CD8-positive, alpha-beta memory T cell (primary cell): ENCODE results near the gene PDHB. TPM values are rescaled to one million over a fixed set of nuclear protein-coding genes. Genes with fewer than 3 reads are reported as not detected.

ENCODE experiments used
- CTCF ChIA-PET: fragments of 350-600 bp; sonication (Branson Sonifier 250); formaldehyde crosslinking; loops from one replicate; lab custom pipeline; 2021; ENCODE audit warnings: antibody characterized with exemption; lab: Charles Lee
- POLR2A ChIA-PET: fragments of 350-600 bp; sonication (Branson Sonifier 250); formaldehyde crosslinking; loops from one replicate; lab custom pipeline; 2021; ENCODE audit warnings: antibody characterized with exemption; lab: Charles Lee
- DNase-seq, 5 donors: peaks; one replicate each; pipeline versions ENCODE4 v3.0.0 to v3.0.0-alpha.2; 2020 to 2022; ENCODE audit warnings: mixed read lengths in 1 of 5
- H3K27ac ChIP-seq: one replicate; pipeline ENCODE4 v1.7.0; 2013; ENCODE audit warnings: low read depth, mild to moderate bottlenecking, low read length, moderate library complexity
- H3K27me3 ChIP-seq: 2 replicates; pipeline ENCODE4 v1.7.0; 2013; ENCODE audit warnings: low read length, mild to moderate bottlenecking; ENCODE audit not compliant: insufficient read depth, poor library complexity, severe bottlenecking
- H3K36me3 ChIP-seq: 2 replicates; pipeline ENCODE4 v1.7.0; 2013; ENCODE audit warnings: mild to moderate bottlenecking, low read length, moderate library complexity; ENCODE audit not compliant: insufficient read depth
- H3K4me1 ChIP-seq: 2 replicates; pipeline ENCODE4 v1.7.0; 2013; ENCODE audit warnings: mild to moderate bottlenecking, low read length, moderate library complexity; ENCODE audit not compliant: insufficient read depth
- H3K4me3 ChIP-seq: 2 replicates; pipeline ENCODE4 v1.7.0; 2013; ENCODE audit warnings: mild to moderate bottlenecking, low read length
- H3K9me3 ChIP-seq: 2 replicates; pipeline ENCODE4 v1.7.0; 2013; ENCODE audit warnings: mild to moderate bottlenecking, low read length
- H3K27ac Mint-ChIP-seq, 8 donors: one replicate each; pipeline ENCODE4 v1.8.0; 2020 to 2021; ENCODE audit warnings: mixed read lengths in 8 of 8, mild to moderate bottlenecking in 6 of 8, inconsistent platforms in 3 of 8, moderate library complexity in 3 of 8
- H3K27me3 Mint-ChIP-seq, 2 donors: one replicate each; pipeline ENCODE4 v1.8.0; 2020 to 2021; ENCODE audit warnings: mixed read lengths in 2 of 2, mild to moderate bottlenecking in 1 of 2, moderate library complexity in 1 of 2
- H3K36me3 Mint-ChIP-seq, 3 donors: one replicate each; pipeline ENCODE4 v1.8.0; 2020 to 2021; ENCODE audit warnings: mixed read lengths in 3 of 3, inconsistent platforms in 1 of 3, mild to moderate bottlenecking in 1 of 3
- H3K4me1 Mint-ChIP-seq, 3 donors: one replicate each; pipeline ENCODE4 v1.8.0; 2020 to 2021; ENCODE audit warnings: mixed read lengths in 3 of 3, inconsistent platforms in 1 of 3, mild to moderate bottlenecking in 1 of 3
- H3K4me3 Mint-ChIP-seq, 7 donors: one replicate each; pipeline ENCODE4 v1.8.0; 2020 to 2021; ENCODE audit warnings: mixed read lengths in 7 of 7, mild to moderate bottlenecking in 6 of 7, moderate library complexity in 4 of 7, inconsistent platforms in 2 of 7
- H3K9me3 Mint-ChIP-seq, 5 donors: one replicate each; pipeline ENCODE4 v1.8.0; 2020 to 2022; ENCODE audit warnings: mixed read lengths in 5 of 5, mild to moderate bottlenecking in 3 of 5, moderate library complexity in 2 of 5, inconsistent platforms in 1 of 5
- polyA plus RNA-seq: library from polyadenylated mRNA; unstranded; fragments of 300-500 nt; fragmentation: Illumina TruSeq; gene quantifications from one replicate; pipeline ENCODE4 v1.2.3, GENCODE V29; 2021
- total RNA-seq, 2 experiments: library from RNA; stranded (reverse); gene quantifications; one replicate each; pipeline ENCODE4 v1.2.3, GENCODE V29; 2021

Gene PDHB
- total and polyA plus RNA-seq, 3 experiments from 2014 or later: 64.2 to 91.2 (median 64.8) TPM

DNA sequence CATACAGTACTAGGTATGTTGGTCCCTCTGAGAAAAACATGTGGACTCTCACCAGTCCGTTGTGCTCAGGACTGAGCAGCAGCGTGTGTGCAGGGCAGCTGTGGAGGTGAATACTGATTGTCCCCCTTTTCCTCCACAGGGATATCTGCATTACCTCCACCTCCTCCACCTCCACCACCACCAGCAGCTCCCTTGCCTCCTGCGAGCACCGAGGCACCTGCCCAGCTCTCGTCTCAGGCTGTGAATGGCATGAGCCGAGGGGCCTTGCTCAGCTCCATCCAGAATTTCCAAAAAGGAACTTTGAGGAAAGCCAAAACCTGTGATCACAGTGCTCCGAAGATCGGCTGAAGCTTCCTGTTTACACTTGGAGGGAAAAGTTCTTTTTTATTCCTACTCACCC is 9.0 kb downstream of the PDHB start:
- ChIA-PET CTCF (interaction anchor here (1.2 to 1.6 kb wide), 2 partner anchors 9 to 118 kb away, joined by 4 to 5 read pairs; partner anchors contain the start of genes HTD2 and RPP14), POLR2A (interaction anchor here (0.8 kb wide), 1 partner anchor 629 kb away, joined by 3 read pairs; no protein-coding TSS in a partner anchor)
- Mint-ChIP-seq H3K4me1 (peaks cover 0 to 4% (median 4%) of the 10 kb centered on the region in 3 donors), H3K36me3 (peaks cover 0 to 66% (median 15%) of the 10 kb centered on the region in 3 donors), H3K27ac (peak overlapping the region in 4 of 8 donors; percentile 58 to 87 (median 66)), H3K4me3 (no peak overlapping the region), H3K9me3 (no peaks in the 10 kb centered on the region), H3K27me3 (no peaks in the 10 kb centered on the region)
- H3K36me3 ChIP-seq: peaks cover 31% of the 10 kb centered on the region
- H3K4me3 ChIP-seq: no peak overlapping the region
- H3K27ac ChIP-seq: no peak overlapping the region
- H3K9me3 ChIP-seq: no peaks in the 10 kb centered on the region
- no peaks in the 10 kb centered on the region for H3K4me1 ChIP-seq
- no peaks in the 10 kb centered on the region for H3K27me3 ChIP-seq
- DNase-seq: no peak

DNA sequence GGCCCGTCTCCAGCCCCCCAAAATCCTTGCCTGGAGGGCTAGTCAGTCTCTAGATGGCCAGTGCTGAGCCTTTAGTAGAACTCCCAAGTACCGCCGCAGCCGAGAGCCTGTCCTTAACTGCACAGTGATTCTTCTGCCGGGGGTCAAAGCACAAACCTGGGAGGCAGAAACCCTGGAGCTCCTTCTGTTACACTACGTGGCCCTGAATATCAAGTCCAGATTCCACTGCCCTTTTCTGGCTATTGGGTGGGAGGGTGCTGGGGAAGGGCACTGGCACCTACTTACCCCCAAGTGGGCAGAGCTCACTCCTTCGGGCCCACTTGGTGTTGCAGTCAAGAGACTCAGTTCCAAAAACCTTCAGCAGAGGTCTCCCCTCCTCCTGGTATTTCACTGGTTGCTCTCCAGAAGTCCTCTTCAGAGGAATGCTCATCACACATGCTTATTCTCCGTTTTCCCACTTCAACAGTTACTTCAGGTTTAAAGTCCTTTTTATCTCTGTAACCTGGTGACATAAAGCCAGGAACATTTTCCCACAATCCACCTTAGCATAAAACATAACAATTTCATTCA is 10.8 kb downstream of the PDHB start:
- Mint-ChIP-seq H3K27me3 (no peaks in the 10 kb centered on the region), H3K9me3 (no peaks in the 10 kb centered on the region), H3K36me3 (peaks cover 0 to 50% (median 13%) of the 10 kb centered on the region in 3 donors), H3K4me1 (peaks cover 0 to 4% (median 1%) of the 10 kb centered on the region in 3 donors), H3K27ac (peak overlapping the region in 3 of 8 donors; percentile 1 to 85 (median 62)), H3K4me3 (no peak overlapping the region)
- POLR2A ChIA-PET: no interaction called here
- DNase-seq: no peak
- no peaks in the 10 kb centered on the region for H3K9me3 ChIP-seq
- no peak overlapping the region for H3K27ac ChIP-seq
- H3K4me1 ChIP-seq: no peaks in the 10 kb centered on the region
- CTCF ChIA-PET: interaction anchor here (1.1 kb wide), 1 partner anchor 10 kb away, joined by 3 read pairs; the partner anchor contains the start of gene PDHB
- H3K4me3 ChIP-seq: no peak overlapping the region
- no peaks in the 10 kb centered on the region for H3K27me3 ChIP-seq
- peaks cover 15% of the 10 kb centered on the region for H3K36me3 ChIP-seq

DNA sequence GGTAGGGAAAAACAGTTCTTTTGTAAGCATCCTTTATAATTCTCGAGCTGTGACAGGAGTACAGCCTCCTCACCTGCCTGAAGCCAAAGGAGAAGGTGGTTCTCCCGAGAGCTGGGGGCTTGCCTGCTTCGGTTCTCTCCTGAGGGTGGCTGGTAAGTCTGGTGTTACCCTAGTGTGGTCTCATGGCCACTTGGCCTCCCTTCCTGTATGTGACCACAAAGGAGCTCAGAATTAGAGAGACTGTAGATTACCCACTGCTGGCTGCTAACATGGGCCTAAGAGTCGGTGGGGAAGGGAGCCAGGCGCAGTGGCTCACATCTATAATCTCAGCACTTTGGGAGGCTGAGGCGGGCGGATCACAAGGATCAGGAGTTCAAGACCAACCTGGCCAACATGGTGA is 12.6 kb downstream of the PDHB start:
- POLR2A ChIA-PET: interaction anchor here (1.1 kb wide), 1 partner anchor 12 kb away, joined by 4 read pairs; the partner anchor contains the start of gene PDHB
- Histone ChIP-seq H3K27ac (no peak overlapping the region), H3K27me3 (no peaks in the 10 kb centered on the region), H3K36me3 (peaks cover 3% of the 10 kb centered on the region), H3K9me3 (no peaks in the 10 kb centered on the region), H3K4me3 (no peak overlapping the region), H3K4me1 (no peaks in the 10 kb centered on the region)
- Mint-ChIP-seq H3K36me3 (peaks cover 0 to 39% (median 11%) of the 10 kb centered on the region in 3 donors), H3K9me3 (no peaks in the 10 kb centered on the region), H3K4me3 (no peak overlapping the region), H3K27me3 (no peaks in the 10 kb centered on the region), H3K27ac (peak overlapping the region in 3 of 8 donors; percentile 17 to 66 (median 45)), H3K4me1 (peaks cover 0 to 4% (median 0%) of the 10 kb centered on the region in 3 donors)
- no peak for DNase-seq
- CTCF ChIA-PET: interaction anchor here (1.0 kb wide), 1 partner anchor 86 kb away, joined by 3 read pairs; no protein-coding TSS in a partner anchor

DNA sequence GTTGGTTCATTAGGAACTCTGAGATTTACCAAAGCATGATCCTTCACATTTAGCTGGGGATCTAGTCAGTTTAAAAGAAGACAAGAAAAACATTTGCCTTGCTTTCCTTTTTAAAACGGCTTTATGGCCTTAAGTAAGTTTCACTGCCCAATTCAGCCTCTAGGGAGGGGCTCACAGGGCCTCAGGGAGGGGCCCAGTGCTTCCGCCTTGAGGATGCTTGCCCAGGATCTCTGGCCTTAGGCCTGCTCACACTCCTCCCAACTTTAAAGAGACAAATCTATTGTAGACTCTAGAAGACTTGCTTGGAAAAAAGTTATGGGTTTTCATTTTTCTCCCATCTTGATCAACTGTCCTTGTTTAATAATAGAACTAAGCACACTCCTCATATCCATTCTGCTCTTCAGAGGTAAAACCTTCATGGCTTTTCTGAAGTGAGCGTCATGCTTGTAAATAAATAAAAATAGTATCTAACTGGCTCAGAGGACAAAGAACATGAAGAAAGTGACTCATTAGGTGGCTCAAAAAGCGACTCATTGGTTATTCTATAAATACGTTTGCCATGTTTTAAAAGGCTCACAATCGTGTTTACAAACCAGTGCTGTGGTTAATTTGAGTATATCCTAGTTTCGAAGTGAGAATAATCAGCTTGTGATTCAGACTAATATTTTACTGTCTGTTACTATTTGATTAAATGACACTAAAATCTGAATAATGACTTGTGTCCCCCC is 13.7 kb downstream of the PDHB start:
- peaks cover 0 to 29% (median 8%) of the 10 kb centered on the region in 3 donors for H3K36me3 Mint-ChIP-seq
- DNase-seq: no peak
- no peak overlapping the region for H3K4me3 Mint-ChIP-seq
- H3K27me3 Mint-ChIP-seq: no peaks in the 10 kb centered on the region
- no peak overlapping the region for H3K4me3 ChIP-seq
- no peaks in the 10 kb centered on the region for H3K27me3 ChIP-seq
- H3K9me3 ChIP-seq: no peaks in the 10 kb centered on the region
- H3K36me3 ChIP-seq: no peaks in the 10 kb centered on the region
- peaks cover 0 to 4% (median 0%) of the 10 kb centered on the region in 3 donors for H3K4me1 Mint-ChIP-seq
- no peaks in the 10 kb centered on the region for H3K4me1 ChIP-seq
- ChIA-PET POLR2A (interaction anchor here (1.1 kb wide), 1 partner anchor 13 kb away, joined by 4 read pairs; the partner anchor contains the start of gene PDHB), CTCF (no interaction called here)
- no peak overlapping the region for H3K27ac ChIP-seq
- peak overlapping the region in 7 of 8 donors; percentile 24 to 87 (median 71) for H3K27ac Mint-ChIP-seq
- H3K9me3 Mint-ChIP-seq: no peaks in the 10 kb centered on the region

DNA sequence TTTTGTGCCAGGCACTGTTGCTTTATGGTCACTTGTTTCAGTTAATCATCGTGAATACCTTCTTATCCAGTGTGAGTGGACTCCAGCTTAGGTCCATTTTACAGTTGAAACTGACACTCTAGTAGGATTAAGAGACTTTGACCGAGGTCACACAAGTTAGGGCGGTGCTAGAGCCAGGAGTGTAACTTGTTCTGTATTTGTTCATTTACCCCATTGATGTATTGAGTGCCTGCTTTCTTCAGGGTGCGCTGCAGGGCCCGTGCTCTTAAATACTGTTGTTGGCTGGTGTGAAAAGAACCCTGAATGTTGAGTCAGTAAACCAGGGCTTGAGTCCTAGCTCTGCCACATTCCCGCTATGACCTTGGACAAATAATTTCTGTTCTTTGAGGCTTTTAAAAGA is 15.4 kb downstream of the PDHB start:
- H3K36me3 Mint-ChIP-seq: peaks cover 0 to 14% (median 6%) of the 10 kb centered on the region in 3 donors
- peaks cover 0 to 7% (median 7%) of the 10 kb centered on the region in 3 donors for H3K4me1 Mint-ChIP-seq
- H3K27ac Mint-ChIP-seq: peak overlapping the region in 3 of 8 donors; percentile 30 to 65 (median 45)
- DNase-seq: no peak
- Histone ChIP-seq H3K36me3 (no peaks in the 10 kb centered on the region), H3K27me3 (no peaks in the 10 kb centered on the region), H3K27ac (no peak overlapping the region), H3K9me3 (no peaks in the 10 kb centered on the region), H3K4me1 (no peaks in the 10 kb centered on the region), H3K4me3 (no peak overlapping the region)
- no peaks in the 10 kb centered on the region for H3K27me3 Mint-ChIP-seq
- H3K4me3 Mint-ChIP-seq: no peak overlapping the region
- no peaks in the 10 kb centered on the region for H3K9me3 Mint-ChIP-seq
- ChIA-PET POLR2A (interaction anchor here (0.5 kb wide), 1 partner anchor 37 kb away, joined by 3 read pairs; no protein-coding TSS in a partner anchor), CTCF (interaction anchor here (1.0 to 1.8 kb wide), 3 partner anchors 15 to 112 kb away, joined by 3 to 9 read pairs (median 5); partner anchors contain the start of genes HTD2 and RPP14)

DNA sequence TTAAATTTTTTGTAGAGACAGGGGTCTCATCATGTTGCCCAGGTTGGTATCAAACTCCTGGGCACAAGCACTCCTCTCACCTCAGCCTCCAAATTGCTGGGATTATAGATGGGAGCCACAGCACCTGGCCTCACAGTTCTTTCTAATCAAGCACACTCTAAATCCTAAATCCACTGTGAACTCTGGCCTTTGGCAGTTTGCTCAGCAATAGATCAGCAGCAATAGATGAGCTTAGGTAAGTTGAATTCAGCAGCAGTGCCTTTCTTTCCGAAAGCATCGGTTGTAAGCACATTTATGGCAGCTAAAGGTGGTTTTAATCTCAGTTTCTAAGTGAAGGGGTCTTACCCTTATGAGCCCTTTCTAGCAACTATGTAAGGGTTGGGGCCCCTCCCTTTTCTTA is 16.6 kb downstream of the PDHB start:
- no peaks in the 10 kb centered on the region for H3K9me3 ChIP-seq
- no peaks in the 10 kb centered on the region for H3K4me1 ChIP-seq
- Mint-ChIP-seq H3K36me3 (peaks cover 0 to 19% (median 7%) of the 10 kb centered on the region in 3 donors), H3K27me3 (no peaks in the 10 kb centered on the region), H3K9me3 (no peaks in the 10 kb centered on the region), H3K27ac (no peak overlapping the region), H3K4me1 (peaks cover 0 to 7% (median 7%) of the 10 kb centered on the region in 3 donors), H3K4me3 (no peak overlapping the region)
- H3K27ac ChIP-seq: no peak overlapping the region
- ChIA-PET CTCF (interaction anchor here (1.0 to 2.7 kb wide), 3 partner anchors 14 to 111 kb away, joined by 3 to 16 read pairs (median 5); partner anchors contain the start of genes HTD2 and RPP14), POLR2A (interaction anchor here (0.6 kb wide), 1 partner anchor 181 kb away, joined by 3 read pairs; no protein-coding TSS in a partner anchor)
- no peak overlapping the region for H3K4me3 ChIP-seq
- no peaks in the 10 kb centered on the region for H3K36me3 ChIP-seq
- no peaks in the 10 kb centered on the region for H3K27me3 ChIP-seq
- DNase-seq: no peak

DNA sequence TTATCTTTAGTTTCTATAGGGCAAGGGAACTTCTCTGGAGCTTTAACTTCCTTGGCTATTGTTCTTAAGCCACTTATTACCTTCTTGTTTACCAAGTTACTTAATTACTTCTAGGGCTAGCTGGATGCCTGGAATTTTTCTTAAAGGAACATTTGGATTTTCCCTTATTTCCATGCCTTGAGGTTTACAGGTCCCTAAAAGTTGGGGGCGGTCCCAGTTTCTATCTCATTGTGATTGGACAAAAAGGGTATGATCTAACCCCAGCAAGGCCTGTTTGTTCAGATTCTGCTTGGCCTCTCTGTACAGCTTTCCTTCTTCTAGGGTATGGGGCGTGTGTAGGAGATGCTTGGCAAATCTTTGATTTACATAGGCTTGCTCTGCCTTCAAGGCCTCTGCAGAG is 17.4 kb downstream of the PDHB start:
- H3K4me1 ChIP-seq: no peaks in the 10 kb centered on the region
- H3K27me3 ChIP-seq: no peaks in the 10 kb centered on the region
- no peak overlapping the region for H3K27ac ChIP-seq
- H3K36me3 ChIP-seq: no peaks in the 10 kb centered on the region
- ChIA-PET POLR2A (no interaction called here), CTCF (interaction anchor here (0.9 to 2.7 kb wide), 6 partner anchors 9 to 228 kb away, joined by 3 to 16 read pairs (median 5); partner anchors contain the start of genes HTD2 and RPP14)
- Mint-ChIP-seq H3K9me3 (no peaks in the 10 kb centered on the region), H3K27me3 (no peaks in the 10 kb centered on the region), H3K36me3 (peaks cover 0 to 25% (median 6%) of the 10 kb centered on the region in 3 donors), H3K27ac (peak overlapping the region in 1 of 8 donors; percentile 41), H3K4me3 (no peak overlapping the region), H3K4me1 (peaks cover 0 to 7% (median 7%) of the 10 kb centered on the region in 3 donors)
- H3K4me3 ChIP-seq: no peak overlapping the region
- no peak for DNase-seq
- H3K9me3 ChIP-seq: no peaks in the 10 kb centered on the region
